HUES6 (cell line): ENCODE results near the gene OXNAD1.
A peak's percentile ranks its signal among the peaks of the same experiment; 100 is the strongest.

Experiments used
- H3K27ac ChIP-seq: 2 replicates; pipeline ENCODE4 v1.7.0; 2013; ENCODE audit warnings: low read depth, mild to moderate bottlenecking, low read length, inconsistent platforms
- H3K27me3 ChIP-seq: 2 replicates; pipeline ENCODE4 v1.6.1; 2013; ENCODE audit warnings: low read length; ENCODE audit not compliant: control insufficient read depth, insufficient read depth
- H3K36me3 ChIP-seq: 2 replicates; pipeline ENCODE4 v1.6.1; 2013; ENCODE audit warnings: low read length; ENCODE audit not compliant: control insufficient read depth, insufficient read depth
- H3K4me1 ChIP-seq: 2 replicates; pipeline ENCODE4 v1.6.1; 2013; ENCODE audit warnings: low read length; ENCODE audit not compliant: control insufficient read depth, insufficient read depth
- H3K4me3 ChIP-seq: 2 replicates; pipeline ENCODE4 v1.5.1; 2013; ENCODE audit warnings: low read depth, low read length
- H3K9ac ChIP-seq: one replicate; pipeline ENCODE4 v1.6.1; 2013; ENCODE audit warnings: mild to moderate bottlenecking, low read length
- H3K9me3 ChIP-seq: 2 replicates; pipeline ENCODE4 v1.6.1; 2013; ENCODE audit warnings: low read depth, low read length; ENCODE audit not compliant: control insufficient read depth, insufficient read depth

Gene OXNAD1

DNA sequence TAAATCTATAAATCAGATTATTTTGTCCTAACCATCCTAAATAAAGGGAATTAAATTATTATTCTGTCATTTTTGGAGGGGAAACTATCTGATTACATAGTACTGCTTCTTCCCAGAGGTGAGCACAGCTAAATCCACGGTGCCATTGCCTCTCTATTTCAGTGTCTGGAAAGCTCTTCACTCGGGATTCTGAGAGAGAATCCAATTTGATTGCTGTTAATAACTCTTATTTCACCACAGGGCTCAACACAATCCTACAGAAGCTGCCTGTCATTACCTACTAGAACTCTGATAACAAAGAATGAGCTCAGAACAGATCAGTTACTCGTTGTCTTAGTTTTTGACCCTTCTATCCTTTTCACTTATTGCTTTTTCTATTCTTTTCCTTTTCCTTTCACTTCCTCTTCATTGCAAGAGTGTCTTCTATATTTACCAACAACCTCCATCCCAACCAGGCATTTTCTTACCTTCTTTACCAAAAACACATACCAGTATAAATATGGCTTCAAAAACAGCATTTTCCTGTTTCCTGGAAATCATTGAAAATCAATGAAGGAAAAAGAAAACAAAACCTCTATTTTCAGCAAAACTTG lies 30.4 kb downstream of the OXNAD1 start:
- no peak overlapping the region for H3K27ac ChIP-seq
- peaks cover 44% of the 10 kb centered on the region for H3K36me3 ChIP-seq
- no peak overlapping the region for H3K4me3 ChIP-seq
- no peaks in the 10 kb centered on the region for H3K27me3 ChIP-seq
- H3K9me3 ChIP-seq = peaks cover 2% of the 10 kb centered on the region; the same call in 1 of the 2 replicates
- peaks cover under 1% of the 10 kb centered on the region for H3K4me1 ChIP-seq
- no peak overlapping the region for H3K9ac ChIP-seq

- Histone ChIP-seq H3K36me3 (peaks cover 45% of the 10 kb centered on the region), H3K9ac (no peak overlapping the region), H3K27me3 (no peaks in the 10 kb centered on the region)
These were observed 33.2 kb downstream of the OXNAD1 start for GRCh38 chr3:16297997-16298885.

DNA sequence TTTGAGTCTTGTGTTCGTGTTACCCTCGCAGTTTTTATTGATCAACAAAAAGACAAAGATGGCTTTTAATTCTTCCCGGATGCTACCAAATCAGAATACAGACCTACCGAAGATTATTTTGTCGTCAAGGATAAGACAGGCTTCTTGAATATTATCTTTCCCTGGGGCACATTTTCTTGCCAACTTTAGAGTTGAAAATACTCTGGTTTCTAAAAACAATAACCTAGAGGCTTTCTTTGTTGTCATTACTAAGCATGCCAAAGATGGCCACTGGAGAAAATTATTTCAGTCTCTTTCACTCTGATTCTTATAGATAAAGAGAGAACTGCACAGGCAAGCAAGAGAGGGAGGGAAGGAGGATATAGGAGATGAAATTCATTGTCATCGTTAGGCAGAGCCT lies 33.9 kb downstream of the OXNAD1 start:
- H3K27ac ChIP-seq = no peak overlapping the region
- H3K9ac ChIP-seq = no peak overlapping the region
- H3K27me3 ChIP-seq = no peaks in the 10 kb centered on the region
- peaks cover 47% of the 10 kb centered on the region for H3K36me3 ChIP-seq
- H3K4me1 ChIP-seq = peaks cover 30% of the 10 kb centered on the region
- no peak overlapping the region for H3K4me3 ChIP-seq
- H3K9me3 ChIP-seq = no peaks in the 10 kb centered on the region

More at GRCh38 chr3:16297997-16298885, 33.2 kb downstream of the OXNAD1 start:
- no peak overlapping the region; the same call in 1 of the 2 replicates for H3K27ac ChIP-seq
- H3K9me3 ChIP-seq = no peaks in the 10 kb centered on the region
- H3K4me1 ChIP-seq = peaks cover 28% of the 10 kb centered on the region
- H3K4me3 ChIP-seq = no peak overlapping the region

DNA sequence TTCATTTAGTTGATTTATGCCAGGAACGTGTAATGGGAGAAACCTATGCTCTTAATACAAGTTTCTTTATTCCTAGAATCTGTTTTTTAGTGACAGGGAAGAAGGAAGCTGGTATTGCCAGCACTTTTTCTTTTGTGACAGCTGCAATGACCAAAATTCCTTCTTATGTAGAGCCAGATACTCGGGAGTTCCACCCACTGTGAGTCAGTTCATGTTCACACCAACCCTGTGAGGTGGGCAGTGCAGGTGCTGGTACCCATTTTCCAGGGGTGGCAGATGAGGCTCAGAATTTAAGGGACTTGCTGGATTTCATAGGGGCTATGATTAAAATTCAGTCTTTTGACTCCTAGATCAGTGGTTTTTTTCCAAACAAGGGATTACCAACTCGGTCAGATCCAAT lies 34.7 kb downstream of the OXNAD1 start:
- Histone ChIP-seq H3K9me3 (no peaks in the 10 kb centered on the region), H3K4me3 (no peak overlapping the region), H3K36me3 (peaks cover 52% of the 10 kb centered on the region), H3K27me3 (no peaks in the 10 kb centered on the region), H3K27ac (no peak overlapping the region), H3K9ac (no peak overlapping the region), H3K4me1 (peaks cover 34% of the 10 kb centered on the region)

DNA sequence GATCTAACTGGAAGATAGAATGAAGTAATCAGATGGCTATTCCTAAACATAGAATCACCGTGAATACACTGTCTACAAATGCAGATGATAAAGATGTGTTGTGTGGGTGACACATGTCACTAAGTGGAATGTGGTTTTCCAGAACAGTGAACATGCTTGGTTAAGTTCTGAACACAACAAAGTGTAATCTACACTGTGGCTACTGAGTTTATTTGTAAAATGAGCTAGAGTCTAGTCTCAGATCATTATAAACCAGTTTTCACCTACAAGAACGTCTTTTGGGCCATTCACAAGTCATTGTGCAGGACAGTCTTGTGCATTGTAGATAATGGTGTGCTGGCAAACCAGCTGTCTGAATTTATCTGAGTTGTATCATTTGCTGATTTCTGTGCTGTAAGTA lies 35.3 kb downstream of the OXNAD1 start:
- peaks cover 53% of the 10 kb centered on the region for H3K36me3 ChIP-seq
- no peaks in the 10 kb centered on the region for H3K27me3 ChIP-seq
- no peak overlapping the region for H3K27ac ChIP-seq
- no peak overlapping the region for H3K4me3 ChIP-seq
- no peak overlapping the region for H3K9ac ChIP-seq
- peaks cover 37% of the 10 kb centered on the region for H3K4me1 ChIP-seq
- no peaks in the 10 kb centered on the region for H3K9me3 ChIP-seq

- Histone ChIP-seq H3K9ac (no peak overlapping the region), H3K4me3 (no peak overlapping the region), H3K27me3 (no peaks in the 10 kb centered on the region), H3K27ac (peak overlapping the region; percentile 44), H3K36me3 (peaks cover 53% of the 10 kb centered on the region), H3K4me1 (peaks cover 37% of the 10 kb centered on the region), H3K9me3 (no peaks in the 10 kb centered on the region)
These were observed 35.9 kb downstream of the OXNAD1 start for GRCh38 chr3:16300881-16301359.

DNA sequence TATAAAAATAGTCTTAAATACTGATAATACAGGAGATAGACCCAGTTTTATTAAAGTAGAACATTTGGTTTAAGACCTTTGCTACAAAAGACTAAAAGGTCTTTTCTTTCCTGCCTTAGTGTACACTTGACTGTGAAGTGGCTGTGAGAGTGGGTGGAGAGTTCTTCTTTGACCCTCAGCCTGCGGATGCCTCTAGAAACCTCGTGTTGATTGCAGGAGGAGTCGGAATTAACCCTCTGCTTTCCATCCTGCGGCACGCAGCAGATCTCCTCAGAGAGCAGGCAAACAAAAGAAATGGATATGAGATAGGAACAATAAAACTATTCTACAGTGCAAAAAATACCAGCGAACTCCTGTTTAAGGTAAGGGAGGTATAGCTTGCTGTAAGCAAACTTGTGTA lies 36.5 kb downstream of the OXNAD1 start:
- H3K4me1 ChIP-seq = peaks cover 37% of the 10 kb centered on the region

DNA sequence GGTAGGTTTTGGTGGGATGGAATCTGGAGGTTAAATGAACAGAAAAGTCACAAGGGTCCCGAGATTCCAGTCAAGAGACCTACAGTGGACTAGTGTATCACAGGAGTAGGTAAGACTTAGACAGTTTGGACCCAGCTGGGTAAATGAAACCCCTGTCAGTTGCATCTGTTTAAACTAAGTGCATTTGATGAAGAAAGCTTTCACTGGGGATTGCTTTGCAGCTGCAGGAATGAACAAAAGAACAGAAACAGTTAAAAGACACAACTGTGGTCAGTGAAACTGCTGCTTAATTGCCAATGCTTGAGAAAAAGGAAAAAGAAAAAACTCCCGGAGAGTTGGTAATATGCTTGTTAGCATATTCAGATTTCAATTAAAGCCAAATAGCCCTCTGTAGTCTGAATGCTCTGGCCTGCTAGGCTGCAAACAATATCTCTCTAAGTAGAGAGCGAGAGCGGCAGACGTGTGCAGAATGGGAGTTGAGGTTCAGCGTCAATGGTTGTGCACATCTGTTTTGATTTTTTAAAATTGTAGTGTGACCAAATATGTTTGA lies 37.1 kb downstream of the OXNAD1 start:
- H3K4me3 ChIP-seq = no peak overlapping the region; the same call in 1 of the 2 replicates

More for the DNA sequence above, 36.5 kb downstream of the OXNAD1 start:
- no peak overlapping the region for H3K9ac ChIP-seq
- H3K27ac ChIP-seq = peak overlapping the region; percentile 44
- no peaks in the 10 kb centered on the region for H3K27me3 ChIP-seq
- peaks cover 50% of the 10 kb centered on the region for H3K36me3 ChIP-seq
- no peak overlapping the region; the same call in 1 of the 2 replicates for H3K4me3 ChIP-seq
- no peaks in the 10 kb centered on the region for H3K9me3 ChIP-seq

DNA sequence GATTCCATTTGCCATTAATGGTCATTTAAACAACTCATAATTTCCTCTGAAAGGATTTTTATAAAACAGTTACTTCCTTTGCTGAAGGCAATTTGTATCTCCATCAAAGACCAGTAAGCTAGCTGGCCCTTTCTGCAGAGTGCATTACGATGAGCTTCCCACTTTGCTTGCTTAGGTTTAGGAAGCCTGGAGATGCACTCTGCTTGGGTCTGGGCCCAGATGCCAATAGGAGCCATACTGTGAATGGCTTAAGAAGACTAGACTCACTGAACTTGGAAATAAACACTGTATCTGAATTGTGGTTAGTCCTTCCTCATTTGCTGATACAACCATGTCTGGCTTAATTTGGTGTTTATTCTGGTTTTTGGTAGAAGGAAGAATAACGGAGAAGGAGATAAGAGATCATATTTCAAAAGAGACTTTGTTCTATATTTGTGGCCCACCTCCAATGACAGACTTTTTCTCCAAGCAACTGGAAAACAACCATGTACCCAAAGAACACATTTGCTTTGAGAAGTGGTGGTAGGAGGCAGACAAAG lies 38.1 kb downstream of the OXNAD1 start:
- Histone ChIP-seq H3K9me3 (no peaks in the 10 kb centered on the region), H3K4me1 (peaks cover 37% of the 10 kb centered on the region), H3K27me3 (no peaks in the 10 kb centered on the region), H3K36me3 (peaks cover 37% of the 10 kb centered on the region), H3K4me3 (no peak overlapping the region), H3K27ac (0 out of 2 replicates have a peak overlapping the region, but pooled peaks have one; percentile 29), H3K9ac (no peak overlapping the region)

More for the DNA sequence above, 37.1 kb downstream of the OXNAD1 start:
- Histone ChIP-seq H3K4me1 (peaks cover 37% of the 10 kb centered on the region), H3K27me3 (no peaks in the 10 kb centered on the region), H3K27ac (peak overlapping the region; percentile 44; the same call in 1 of the 2 replicates), H3K9ac (no peak overlapping the region), H3K36me3 (peaks cover 43% of the 10 kb centered on the region), H3K9me3 (no peaks in the 10 kb centered on the region)

DNA sequence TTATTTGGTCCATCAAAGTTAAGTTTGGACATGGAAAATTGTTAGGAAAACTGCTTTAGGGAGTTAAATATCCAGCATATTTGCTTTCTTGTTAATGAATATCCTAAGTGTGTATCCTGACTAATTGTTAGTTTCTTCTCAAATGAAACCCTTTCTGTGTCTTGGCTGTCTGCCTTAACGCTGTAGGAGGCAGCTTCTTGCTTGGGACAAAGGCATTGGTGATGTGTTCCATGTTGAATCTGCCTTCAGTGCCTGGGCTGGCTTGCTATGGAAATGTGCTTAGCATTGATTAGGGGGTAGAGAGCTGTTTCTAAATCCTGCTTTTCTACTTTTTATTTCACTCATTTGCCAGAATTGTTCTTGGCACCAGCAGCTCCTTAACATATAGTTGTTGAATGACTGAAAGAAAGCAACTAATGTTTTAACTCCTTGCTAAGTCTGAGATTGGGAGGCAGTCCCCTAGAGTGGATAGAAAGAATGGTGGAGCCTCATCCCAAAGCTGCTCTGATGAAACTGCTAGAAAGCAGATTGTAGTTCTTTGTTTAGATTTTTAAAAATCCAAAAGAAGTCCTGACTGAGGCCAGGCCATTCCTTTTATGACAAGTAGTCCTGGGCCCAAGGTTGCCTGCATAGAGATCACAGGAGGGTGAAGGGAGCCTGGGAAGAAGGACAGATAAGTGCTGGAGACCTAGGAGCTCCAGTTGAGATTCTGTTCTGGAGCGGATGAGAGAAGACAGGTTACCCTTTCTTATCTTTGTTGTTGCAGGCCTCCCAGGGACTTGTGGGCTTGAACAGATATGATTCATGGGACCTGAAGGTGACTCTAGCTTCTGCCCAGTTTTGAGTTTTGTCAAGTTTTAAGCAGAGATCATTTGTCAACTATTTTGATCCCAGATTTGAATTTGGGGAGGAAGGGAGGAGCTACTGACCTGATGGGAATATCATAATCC lies 39.3 kb downstream of the OXNAD1 start:
- Histone ChIP-seq H3K4me3 (no peak overlapping the region), H3K9ac (no peak overlapping the region), H3K36me3 (peaks cover 32% of the 10 kb centered on the region), H3K27ac (no peak overlapping the region), H3K27me3 (no peaks in the 10 kb centered on the region), H3K4me1 (peaks cover 37% of the 10 kb centered on the region), H3K9me3 (no peaks in the 10 kb centered on the region)
